ENCODE data around the gene GET4.
A peak's percentile ranks its signal among the peaks of the same experiment; 100 is the strongest.

DNA sequence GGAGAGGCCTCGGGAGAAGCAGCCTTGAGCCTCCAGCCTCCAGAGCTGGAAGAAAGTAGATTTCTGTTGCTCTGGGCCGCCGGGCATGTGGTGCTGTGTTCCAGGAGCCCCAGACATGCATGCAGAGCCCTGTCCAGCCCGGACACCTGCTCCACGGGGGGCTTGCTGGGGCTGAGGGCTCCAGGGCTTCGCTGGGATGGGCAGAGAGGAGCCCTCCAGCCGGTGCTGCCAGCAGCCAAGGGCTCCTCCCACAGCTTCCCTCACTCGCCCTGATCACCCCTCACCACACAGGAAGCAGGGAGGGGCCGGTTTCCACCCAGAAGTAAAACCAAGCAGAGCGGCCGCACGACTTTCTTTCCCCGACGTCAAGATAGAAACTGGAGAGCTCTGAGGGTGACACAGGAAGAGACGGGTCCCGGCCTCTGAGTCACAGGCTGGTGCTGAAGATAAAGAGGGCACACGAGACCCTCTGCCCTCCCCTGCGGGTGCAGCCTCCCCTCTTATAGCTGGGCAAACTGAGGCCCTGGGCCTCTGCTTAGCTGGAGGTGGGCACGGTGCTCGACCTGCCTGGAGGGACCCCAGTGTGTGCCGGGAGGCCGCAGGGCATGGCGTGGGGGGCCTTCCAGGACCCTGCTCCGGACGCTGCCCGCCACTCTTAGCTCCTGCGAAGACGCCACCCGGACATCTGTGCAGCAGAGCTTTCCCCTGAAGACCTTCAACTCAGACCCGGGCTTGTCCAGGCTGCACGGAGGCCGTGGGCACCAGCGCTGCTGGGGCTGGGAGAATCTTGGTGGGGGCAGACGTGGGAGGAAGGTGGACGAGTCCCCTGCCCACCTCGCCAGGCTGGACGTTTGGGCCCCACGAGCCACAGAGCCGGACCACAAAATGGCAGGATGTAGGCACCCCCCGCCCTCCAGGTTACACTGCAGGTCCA lies 47.0 kb downstream of the GET4 start:
- TF ChIP-seq, protein P1, sequence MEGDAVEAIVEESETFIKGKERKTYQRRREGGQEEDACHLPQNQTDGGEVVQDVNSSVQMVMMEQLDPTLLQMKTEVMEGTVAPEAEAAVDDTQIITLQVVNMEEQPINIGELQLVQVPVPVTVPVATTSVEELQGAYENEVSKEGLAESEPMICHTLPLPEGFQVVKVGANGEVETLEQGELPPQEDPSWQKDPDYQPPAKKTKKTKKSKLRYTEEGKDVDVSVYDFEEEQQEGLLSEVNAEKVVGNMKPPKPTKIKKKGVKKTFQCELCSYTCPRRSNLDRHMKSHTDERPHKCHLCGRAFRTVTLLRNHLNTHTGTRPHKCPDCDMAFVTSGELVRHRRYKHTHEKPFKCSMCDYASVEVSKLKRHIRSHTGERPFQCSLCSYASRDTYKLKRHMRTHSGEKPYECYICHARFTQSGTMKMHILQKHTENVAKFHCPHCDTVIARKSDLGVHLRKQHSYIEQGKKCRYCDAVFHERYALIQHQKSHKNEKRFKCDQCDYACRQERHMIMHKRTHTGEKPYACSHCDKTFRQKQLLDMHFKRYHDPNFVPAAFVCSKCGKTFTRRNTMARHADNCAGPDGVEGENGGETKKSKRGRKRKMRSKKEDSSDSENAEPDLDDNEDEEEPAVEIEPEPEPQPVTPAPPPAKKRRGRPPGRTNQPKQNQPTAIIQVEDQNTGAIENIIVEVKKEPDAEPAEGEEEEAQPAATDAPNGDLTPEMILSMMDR (conservative IDR thresholded peaks at IDR 0.05; ENCODE audit: low read depth, low read length) = no peak
- TF ChIP-seq MAZ (IDR thresholded peaks at IDR 0.05; ENCODE audit: borderline replicate concordance, low read depth, low read length) = peak; percentile 30; the same call in 1 of the 2 replicates

Data from IMR-90 (cell line).